ENCODE measurements around the gene TMEM119. TPM values are rescaled to one million over a fixed set of nuclear protein-coding genes. Genes with fewer than 3 reads are reported as not detected.

Gene TMEM119, protein sequence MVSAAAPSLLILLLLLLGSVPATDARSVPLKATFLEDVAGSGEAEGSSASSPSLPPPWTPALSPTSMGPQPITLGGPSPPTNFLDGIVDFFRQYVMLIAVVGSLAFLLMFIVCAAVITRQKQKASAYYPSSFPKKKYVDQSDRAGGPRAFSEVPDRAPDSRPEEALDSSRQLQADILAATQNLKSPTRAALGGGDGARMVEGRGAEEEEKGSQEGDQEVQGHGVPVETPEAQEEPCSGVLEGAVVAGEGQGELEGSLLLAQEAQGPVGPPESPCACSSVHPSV
- 251 TPM for total RNA-seq

DNA sequence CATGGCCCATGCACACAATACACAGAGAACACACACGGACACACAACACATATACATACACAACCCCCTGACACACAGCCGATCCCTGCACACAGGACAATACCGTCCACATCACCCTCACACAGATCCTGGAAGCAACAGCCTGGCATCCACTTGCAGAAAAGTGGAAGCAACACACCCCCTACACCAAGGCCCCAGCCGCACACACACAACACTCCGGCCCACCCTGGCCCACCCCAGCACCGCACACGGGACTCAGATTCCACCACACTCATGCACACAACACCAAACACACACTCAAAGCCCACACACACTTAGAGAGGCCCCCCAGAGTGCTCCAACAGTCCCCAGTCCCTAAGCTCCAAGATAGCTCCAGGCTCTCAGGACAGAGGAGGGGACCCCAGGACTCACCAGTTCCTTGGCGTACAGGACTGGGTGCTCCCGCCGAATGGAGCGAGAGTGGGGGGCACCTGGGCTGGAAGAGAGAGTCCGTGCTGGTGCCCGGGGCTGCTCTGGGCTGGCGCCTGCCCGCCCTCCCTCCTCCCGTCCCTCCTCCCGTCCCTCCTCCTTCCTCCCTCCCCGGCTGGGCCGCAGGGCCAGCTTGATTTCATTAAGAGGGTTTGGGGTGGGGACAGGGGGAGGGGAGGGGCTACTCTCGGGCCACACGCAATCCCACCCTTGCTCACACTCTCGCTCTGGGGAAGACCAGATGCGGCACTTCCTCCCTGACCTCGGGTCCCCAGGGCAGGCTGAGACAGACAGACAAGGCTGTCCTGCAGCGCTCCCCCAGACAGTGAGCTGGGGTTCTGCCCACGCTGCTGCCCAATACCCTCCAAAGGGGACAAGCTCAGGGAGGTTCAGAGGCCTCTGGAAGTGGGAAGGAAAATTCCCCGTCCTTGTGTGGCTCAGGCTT is at the start of gene TMEM119:
TSS of gene TMEM119 (minus strand) at position 526 of the 913 bp plus-strand sequence. CDS start 5,701 bp downstream, outside the sequence.
- no peak for DNase-seq (ENCODE audit: low spot score in 2 of 2)
- no peak within 1 kb of the TSS for H3K4me3 ChIP-seq
- H3K36me3 ChIP-seq = no peaks in the 10 kb centered on the region
- TF ChIP-seq, protein P1, sequence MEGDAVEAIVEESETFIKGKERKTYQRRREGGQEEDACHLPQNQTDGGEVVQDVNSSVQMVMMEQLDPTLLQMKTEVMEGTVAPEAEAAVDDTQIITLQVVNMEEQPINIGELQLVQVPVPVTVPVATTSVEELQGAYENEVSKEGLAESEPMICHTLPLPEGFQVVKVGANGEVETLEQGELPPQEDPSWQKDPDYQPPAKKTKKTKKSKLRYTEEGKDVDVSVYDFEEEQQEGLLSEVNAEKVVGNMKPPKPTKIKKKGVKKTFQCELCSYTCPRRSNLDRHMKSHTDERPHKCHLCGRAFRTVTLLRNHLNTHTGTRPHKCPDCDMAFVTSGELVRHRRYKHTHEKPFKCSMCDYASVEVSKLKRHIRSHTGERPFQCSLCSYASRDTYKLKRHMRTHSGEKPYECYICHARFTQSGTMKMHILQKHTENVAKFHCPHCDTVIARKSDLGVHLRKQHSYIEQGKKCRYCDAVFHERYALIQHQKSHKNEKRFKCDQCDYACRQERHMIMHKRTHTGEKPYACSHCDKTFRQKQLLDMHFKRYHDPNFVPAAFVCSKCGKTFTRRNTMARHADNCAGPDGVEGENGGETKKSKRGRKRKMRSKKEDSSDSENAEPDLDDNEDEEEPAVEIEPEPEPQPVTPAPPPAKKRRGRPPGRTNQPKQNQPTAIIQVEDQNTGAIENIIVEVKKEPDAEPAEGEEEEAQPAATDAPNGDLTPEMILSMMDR (IDR thresholded peaks at IDR 0.05) = no peak
- H3K27me3 ChIP-seq = no peaks in the 10 kb centered on the region
- no peak within 1 kb of the TSS for H3K27ac ChIP-seq
- intact Hi-C loops (cut with DNase I) = no loop called here
- no peaks in the 10 kb centered on the region for H3K9me3 ChIP-seq
- H3K4me1 ChIP-seq = no peaks in the 10 kb centered on the region

DNA sequence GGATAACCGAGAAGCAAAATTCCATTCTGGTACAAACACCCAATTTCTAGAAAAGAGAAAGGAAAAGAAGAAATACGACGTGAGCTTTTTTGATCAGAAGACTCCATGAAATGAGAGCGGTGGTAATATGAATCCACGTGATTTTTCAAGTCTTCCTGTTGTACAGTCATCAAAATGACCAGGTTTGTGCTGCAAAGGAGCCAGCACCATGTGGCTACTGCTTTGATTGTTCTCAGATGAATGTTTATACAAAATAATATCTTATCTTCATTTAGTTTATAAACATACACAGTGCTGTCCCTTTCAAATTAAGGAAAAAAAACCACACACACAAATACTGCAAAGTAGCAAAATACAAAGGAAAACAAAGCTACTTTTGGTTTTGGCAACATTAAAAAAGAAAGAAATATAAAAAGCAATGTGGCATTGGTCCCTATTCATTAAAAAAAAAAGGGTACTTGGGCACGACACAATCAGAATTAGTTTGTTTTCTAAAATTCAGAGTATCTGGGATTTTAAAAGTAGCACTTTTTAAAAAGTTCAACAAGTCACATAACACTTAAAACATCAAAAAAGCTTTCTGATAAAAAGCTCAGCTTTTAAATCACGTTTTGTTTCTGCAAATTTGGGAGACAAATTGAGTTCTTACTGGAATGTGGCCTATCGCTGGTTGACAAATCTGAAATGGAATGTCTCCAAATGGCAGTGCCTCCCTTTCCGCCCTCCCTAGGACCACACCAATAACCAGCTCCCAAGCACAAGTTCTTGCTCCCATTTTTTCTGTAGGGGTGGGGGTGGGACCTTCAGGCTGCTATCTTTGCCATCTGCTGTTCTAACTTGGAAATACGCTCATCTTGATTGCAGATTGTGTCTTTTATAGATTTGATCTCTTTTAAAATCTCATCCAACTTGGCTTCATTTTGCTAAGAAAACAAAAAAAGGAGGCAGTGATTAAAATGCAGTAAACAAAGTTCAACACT is 49.0 kb upstream of the TMEM119 start:
- H3K9me3 ChIP-seq = no peaks in the 10 kb centered on the region
- TF ChIP-seq, protein P1 (IDR thresholded peaks at IDR 0.05) = no peak
- peaks cover 41 to 56% of the 10 kb centered on the region in 2 donors for H3K36me3 ChIP-seq
- H3K4me3 ChIP-seq = no peak overlapping the region
- peak overlapping the region; percentile 27 to 34 for H3K27ac ChIP-seq
- H3K27me3 ChIP-seq = no peaks in the 10 kb centered on the region
- H3K4me1 ChIP-seq = peaks cover 11 to 31% of the 10 kb centered on the region in 2 donors
- DNase-seq (ENCODE audit: low spot score in 2 of 2) = peak in 1 of 2 donors; percentile 38
- intact Hi-C loops (cut with DNase I) = loop anchor here (10.0 kb wide), 2 partner anchors 408 to 448 kb away; partner anchors contain the start of genes ALKBH2, UNG and USP30

DNA sequence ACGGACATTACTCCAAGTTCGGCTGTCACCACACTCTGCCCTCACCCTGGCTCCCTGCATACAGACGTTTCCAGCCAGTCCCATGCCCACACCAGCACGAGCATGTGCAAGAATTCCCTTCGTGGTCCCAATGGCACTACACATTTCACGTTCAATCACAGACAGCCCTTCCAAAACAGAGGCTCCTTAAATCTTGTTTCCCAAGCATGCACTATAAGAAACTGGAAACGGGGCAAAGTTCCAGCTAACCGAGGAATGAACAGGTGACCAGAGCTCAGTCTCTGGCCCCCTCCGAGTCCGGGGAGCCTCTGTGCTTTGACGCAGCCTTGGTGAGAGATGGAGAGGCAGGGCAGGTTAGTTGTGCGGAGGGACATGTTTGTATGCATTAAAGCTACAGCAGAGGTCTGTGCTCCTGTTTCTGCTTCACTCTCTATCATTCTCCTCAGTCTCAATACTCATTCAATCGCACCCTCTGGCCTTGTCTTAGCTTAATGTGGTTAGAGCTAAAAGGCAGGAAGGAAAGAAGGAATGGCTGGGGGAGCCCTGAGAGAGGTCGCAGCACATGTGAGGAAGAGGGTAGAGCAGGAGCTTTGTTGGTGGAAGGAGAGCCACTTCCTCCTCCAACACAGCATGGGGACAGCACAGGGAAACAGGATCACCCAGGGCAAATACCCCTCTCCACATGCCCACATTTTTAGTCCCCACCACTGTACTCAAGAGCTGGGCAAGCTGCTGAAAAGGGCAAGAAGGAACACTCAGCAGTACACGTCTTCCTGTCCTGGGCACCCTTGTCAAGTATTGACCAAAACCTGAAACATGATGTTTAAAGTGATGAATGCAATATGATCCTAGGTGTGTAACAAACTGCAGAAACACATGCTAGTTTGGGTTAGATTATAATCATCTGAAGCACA is 48.1 kb upstream of the TMEM119 start:
- H3K27me3 ChIP-seq = no peaks in the 10 kb centered on the region
- peak in 1 of 2 donors; percentile 56 for DNase-seq (ENCODE audit: low spot score in 2 of 2)
- intact Hi-C loops (cut with DNase I) = loop anchor here (10.0 kb wide), 2 partner anchors 409 to 449 kb away; partner anchors contain the start of genes ALKBH2, UNG and USP30
- peaks cover 32 to 47% of the 10 kb centered on the region in 2 donors for H3K36me3 ChIP-seq
- no peaks in the 10 kb centered on the region for H3K9me3 ChIP-seq
- no peak overlapping the region for H3K4me3 ChIP-seq
- peak overlapping the region; percentile 27 to 34 for H3K27ac ChIP-seq
- peaks cover 11 to 31% of the 10 kb centered on the region in 2 donors for H3K4me1 ChIP-seq
- TF ChIP-seq, protein P1 (IDR thresholded peaks at IDR 0.05) = no peak

DNA sequence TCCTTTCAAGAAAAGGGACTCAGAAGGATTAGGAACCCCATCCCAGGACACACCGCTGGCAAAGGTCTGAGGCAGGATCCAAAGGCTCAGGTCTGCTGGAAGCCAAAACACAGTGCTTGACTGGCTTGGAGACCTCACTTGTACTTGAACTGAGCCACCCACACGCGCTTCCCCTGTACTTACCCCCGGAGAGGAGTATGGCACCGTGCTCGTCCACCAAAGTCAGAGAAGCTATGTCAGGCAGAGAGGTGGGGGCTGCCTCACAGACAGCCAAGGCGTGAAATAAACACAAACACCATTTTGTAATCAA is 46.9 kb upstream of the TMEM119 start:
- H3K27me3 ChIP-seq = no peaks in the 10 kb centered on the region
- H3K36me3 ChIP-seq = peaks cover 29 to 43% of the 10 kb centered on the region in 2 donors
- H3K4me3 ChIP-seq = no peak overlapping the region
- TF ChIP-seq, protein P1 (IDR thresholded peaks at IDR 0.05) = no peak
- DNase-seq (ENCODE audit: low spot score in 2 of 2) = peak in 1 of 2 donors; percentile 56
- intact Hi-C loops (cut with DNase I) = loop anchor here (10.0 kb wide), 2 partner anchors 410 to 450 kb away; partner anchors contain the start of genes ALKBH2, UNG and USP30
- no peaks in the 10 kb centered on the region for H3K9me3 ChIP-seq
- H3K4me1 ChIP-seq = peaks cover 7 to 25% of the 10 kb centered on the region in 2 donors
- peak overlapping the region; percentile 63 to 71 for H3K27ac ChIP-seq

Measured in ascending aorta (tissue), 2 donors.